HG03575 (cell line): Measurements from ENCODE around the gene USP7.
A peak's percentile ranks its signal among the peaks of the same experiment; 100 is the strongest.

Experiments
- ATAC-seq: cut with Tn5 transposase; IDR thresholded peaks from one replicate; pipeline ENCODE4 v1.9.1; 2021; ENCODE audit not compliant: unreplicated experiment, insufficient number of reproducible peaks, low FRiP score; ENCODE audit errors: extremely low read depth

Gene USP7

DNA sequence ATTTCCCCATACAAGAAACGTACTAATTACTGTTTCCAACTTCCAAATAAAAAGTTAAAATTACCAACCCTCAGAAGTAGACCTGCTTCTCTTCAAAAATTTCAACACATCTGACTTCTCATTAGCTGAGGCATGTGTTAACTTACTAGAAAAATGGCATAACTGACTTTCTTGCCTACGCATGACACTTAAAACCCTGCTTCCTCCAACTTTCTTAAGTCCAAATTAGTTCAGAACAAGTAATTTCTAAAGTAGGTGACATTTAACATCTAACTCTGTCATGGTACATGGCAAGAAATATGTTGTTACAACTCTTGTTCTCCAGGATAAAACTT is 6.7 kb downstream of the USP7 start:
- no peak for ATAC-seq

DNA sequence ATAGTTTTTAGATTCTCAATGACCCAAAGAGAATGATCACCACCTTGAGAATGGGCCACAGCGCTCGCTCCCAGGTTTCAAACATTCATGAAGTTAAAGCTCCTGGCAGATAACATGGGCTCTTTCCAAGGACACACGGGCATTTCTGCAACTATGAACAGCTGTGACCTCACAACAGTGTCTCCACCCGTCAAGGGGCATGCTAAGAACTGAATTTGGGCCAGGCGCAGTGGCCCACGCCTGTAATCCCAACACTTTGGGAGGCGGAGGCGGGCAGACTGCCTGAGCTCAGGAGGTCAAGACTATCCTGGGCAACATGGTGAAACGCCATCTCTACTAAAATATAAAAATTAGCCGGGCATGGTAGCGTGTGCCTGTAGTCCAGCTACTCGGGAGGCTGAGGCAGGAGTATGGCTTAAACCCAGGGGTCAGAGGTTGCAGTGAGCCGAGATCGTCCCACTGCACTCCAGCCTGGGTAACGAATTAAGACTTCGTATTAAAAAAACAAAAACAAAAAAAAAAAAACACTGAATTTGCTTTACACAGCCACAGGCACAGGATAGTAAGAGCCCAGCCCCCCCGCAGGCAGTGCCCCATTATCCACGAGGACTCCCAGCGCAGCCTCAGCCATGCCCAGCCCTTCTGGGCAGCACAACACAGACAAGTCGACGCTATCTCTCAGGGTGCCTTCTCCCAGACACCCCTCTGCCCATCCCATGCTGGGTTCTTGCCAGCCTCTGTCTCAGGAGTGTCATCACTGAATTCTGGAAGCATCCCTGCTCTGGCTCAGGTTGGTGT is 7.2 kb downstream of the USP7 start:
- ATAC-seq, result no peak

DNA sequence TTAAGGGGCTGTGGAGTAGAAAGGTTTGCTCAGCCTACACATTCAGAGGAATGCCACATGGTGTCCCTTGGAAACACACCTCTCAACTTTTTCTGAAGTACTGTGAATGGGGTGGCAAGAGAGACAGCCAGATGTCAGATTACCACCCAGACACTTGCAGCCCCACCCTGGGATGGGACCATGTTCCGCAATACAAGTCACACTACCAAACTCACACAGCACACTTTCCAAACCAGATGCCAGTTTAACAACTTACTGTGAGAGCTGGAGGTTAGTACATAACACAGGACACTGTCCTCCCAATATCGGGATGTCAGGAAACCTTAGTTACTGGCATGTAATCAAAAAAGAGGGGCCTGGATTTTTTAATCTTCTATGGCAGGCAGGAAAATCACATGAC is 7.9 kb downstream of the USP7 start:
- no peak for ATAC-seq

DNA sequence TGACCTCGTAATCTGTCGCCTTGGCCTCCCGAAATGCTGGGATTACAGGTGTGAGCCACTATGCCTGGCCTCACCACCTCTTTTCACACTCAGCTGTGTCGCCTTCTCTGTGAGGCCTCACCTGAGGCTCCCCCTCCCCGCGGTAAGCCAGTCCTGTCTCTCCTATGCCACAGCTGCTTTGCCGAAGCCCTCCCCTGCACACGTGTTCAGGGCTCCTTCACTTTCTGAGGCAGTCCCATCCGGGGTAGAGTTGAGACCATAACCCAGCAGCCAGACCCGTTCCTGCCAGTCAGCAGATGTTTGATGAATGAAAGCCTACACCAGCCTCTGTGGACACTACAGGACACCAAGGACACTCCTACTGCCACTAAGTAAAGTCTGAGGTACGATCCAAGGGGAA is 10.6 kb downstream of the USP7 start:
- ATAC-seq, result no peak

DNA sequence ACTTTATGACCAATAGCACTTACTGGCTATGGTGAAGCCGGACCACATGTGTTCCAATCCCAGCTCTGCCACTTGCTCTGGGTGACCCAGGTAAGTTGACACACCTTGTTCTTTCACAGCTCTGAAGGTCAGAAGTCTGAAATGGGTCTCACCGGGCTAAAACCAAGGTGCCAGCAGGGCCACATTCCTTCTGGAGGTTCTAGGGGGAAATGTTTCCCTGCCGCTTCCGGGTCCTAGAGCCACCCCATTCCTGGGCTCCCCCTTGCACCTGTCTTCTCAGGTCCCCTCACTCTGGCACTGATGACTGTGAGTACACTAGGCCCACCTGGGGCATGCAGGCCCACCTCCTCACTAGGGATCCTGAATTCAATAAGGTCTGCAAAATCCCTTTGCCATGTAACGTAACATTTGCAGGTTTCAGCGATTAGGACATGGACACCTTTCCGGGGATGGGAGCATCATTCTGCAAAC is 11.4 kb downstream of the USP7 start:
- no peak for ATAC-seq

DNA sequence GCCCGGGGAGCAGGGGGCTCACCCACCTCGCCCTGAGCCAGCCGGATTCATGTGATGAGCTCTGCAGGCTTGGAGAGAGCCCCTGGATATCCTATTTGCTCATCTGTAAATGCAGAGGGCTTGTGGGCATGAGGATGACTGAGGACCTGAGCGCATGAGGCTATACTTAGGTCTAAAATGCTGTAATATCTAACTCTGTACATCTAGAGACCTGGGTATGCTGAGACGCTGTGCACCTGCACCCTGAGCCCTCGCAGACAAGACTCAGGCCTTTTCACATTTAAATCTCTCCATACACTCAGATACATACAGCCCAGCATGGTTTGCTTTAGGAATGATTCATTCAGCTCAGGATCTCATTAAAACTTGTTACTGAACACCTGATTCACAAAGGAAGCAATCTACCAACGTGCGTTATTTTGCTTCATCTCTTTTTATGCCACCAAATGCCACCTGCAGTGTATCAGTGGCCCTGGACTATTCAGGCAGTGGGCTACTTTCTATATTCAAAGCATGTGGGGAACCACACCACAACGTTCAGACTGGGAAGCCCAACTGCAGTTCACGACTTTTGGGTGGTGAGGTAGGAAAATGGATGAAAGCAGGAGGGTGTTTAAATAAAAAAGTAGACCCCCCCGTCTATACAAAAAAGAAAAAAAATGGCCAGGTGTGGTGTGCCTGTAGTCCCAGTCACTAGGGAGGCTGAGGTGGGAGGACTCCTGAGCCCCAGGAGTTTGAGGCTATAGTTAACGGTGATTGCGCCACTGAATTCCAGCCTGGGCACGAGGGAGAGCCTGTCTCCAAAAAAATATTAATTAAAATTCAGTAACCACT is 12.0 kb downstream of the USP7 start:
- no peak for ATAC-seq

DNA sequence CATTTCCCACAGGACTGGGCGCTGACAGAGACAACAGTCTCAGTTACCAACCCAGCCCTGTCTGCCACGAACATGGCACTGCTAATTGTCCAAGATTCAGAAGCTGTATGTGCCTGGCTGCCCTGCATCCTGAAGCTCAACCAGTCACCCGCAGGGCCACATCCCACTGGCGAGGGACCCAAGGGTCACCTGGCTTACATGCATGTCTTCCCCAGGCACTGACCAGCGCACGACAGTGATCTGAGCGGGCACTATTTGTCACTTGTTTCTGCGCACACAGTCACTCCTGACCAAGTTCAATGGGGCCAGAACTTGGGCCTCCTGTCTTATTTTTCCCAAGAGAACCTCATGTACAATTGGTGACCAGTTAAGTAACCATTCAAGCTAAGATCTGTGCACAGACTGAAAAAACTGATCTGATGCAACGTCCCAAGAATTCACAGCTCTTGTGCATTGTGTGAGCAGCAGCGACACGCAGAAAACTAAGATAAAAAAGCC is 13.1 kb downstream of the USP7 start:
- no peak for ATAC-seq

DNA sequence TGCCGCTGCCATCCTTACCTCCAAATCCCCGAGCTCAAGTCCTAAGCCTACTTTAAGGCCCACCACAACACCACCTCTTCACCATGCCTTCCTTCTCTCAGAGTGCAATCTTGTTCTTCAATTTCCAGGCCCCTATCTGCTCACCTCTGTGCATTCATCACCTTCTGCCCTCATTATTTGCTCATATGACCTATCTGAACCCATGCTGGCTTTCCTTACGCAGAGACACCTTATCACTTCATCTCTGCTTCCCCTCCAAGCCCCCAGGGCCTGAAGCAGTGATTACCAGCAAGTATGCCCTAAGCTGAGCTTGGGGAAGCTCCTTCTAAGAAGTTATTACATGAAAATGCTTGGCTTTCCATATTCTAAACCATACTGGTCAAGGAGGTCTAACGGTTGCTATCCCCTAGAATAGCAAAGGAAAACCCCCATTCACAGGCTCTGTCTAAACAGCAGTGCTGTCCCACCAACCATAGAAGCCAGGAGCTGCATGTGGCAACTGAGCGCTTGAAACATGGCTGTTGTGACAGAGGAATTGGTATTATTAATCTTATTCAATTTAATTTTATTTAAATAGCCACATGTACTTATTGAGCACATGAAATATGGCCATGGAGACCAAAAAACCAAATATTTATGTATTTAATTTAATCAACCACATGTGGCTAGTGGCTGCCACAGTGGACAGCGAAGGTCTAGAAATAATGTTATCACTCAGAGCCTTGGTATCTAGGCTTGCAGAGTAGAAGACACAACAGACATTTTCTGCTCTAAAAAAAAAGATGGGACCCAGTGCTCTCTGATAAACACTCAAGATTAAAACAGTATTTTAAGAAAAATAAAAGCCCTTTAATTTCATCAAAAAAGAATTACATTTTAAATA is 13.9 kb downstream of the USP7 start:
- ATAC-seq, result no peak

DNA sequence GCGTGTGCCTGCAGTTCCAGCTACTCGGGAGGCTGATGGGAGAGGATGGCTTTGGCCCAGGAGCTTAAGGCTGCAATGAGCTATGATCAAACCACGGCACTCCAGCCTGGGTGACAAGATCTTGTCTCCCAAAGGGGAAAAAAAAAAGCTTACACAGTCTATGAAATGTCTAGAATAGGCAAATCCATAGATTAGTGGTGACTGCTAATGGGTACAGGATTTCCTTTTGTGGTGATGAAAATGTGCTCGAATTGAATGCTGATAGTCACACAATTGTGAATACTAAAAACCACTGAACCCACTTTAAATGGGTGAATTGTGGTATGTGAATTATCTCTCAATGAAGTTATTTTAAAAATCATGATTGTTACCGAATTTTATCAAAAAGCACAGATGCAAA is 14.9 kb downstream of the USP7 start:
- no peak for ATAC-seq

DNA sequence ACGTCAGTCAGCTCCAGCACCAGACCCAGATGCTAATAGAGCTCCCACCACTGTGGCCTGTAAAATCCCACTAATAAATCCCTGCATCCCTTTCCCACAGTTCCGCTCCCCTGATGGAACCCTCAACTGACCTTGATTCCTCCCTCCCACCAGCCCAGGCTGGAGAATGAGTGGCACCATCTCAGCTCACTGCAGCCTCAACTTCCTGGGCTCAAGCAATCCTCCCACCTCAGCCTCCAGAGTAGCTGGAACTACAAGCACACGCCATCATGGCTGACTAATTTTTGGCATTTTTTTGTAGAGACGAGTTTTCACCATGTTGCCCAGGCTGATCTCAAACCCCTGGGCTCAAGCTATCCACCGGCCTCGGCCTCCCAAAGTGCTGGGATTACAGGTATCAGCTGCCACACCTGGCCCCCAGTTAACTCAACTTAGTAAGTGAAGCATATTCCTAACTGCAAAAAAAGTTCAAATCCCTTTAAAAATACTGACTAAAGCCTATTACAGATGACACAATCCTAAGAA is 15.6 kb downstream of the USP7 start:
- ATAC-seq, result no peak

DNA sequence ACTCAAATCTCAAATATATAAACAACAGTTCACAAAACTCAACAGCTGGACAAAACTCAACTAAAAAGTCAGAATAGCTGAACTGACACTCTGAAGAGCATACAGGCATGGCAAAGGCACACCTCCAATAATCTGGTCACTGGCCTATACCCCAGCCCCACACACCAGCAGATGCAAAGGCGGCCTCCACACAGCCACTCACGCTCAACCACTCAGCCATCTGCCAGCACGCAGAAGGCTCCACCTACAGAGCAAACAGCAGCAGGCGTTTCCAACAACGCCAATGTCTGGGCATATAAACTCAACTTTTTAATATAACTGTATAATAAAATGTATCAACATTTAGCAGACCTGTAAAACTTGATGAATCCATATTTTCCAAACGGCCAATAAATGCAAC is 17.2 kb downstream of the USP7 start:
- ATAC-seq, result no peak

DNA sequence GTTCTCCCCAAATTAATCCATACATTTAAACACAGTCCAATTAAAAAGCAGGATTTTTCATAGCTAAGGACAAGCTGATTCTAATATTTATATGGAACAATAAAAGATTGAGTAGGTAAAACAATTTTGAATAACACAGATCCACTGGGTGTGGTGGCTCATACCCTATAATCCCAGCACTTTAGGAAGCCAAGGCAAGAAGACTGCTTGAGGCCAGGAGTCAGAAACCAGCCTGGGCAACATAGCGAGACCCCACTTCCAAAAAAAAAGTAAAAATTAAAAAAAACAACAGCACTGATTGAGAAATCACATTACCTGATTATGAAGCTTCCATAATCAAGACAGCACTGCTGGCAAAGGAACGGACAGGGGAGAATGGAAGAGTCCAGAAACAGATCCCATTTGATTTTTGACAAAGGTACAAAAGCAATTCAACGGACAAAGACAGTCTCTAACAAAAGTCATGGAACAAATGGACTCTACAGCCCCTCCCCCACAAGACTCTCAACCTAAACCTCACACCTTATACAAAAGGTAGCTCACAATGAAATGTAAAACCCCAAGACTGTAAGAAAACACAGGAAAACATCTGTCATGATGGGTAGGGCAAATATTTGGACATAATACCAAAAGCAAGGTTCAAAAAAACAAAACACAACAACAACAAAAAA is 17.9 kb downstream of the USP7 start:
- no peak for ATAC-seq

DNA sequence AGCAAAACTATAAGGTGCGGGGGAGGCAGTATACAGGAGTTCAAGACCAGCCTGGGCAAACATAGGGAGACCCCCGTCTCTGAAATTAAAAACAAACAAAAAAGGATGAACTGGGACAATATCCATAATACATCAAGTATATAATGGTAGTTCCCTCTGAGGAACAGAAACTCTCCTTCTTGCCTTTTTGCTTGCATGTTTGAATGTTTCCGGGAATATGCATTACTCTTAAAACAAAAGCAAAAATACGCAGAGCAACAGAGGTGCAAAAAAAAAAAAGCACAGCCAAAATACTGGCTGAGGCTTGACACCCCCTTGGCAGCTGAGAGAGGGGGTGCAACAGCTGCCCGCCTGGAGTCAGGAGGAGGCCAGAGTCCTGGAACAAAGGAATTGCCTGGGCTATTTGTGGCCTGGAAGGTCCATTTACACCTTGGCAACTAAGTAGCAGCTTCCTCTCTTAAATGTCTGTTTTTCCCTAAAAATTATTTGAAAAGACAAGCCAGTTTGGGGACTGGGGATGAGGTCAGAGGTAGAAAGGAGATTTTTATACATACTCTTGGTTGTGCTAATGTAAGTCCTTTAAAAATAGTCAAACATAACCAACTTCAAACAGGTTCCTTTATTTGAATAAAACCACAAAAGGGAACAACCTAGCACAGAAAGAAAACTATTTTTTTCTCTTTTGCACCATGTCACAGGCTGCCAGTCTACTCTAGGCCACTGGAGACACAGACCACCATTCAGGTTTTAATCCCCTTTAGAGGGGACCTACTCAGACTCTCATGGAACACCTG is 19.5 kb downstream of the USP7 start:
- ATAC-seq, result peak; percentile 53

DNA sequence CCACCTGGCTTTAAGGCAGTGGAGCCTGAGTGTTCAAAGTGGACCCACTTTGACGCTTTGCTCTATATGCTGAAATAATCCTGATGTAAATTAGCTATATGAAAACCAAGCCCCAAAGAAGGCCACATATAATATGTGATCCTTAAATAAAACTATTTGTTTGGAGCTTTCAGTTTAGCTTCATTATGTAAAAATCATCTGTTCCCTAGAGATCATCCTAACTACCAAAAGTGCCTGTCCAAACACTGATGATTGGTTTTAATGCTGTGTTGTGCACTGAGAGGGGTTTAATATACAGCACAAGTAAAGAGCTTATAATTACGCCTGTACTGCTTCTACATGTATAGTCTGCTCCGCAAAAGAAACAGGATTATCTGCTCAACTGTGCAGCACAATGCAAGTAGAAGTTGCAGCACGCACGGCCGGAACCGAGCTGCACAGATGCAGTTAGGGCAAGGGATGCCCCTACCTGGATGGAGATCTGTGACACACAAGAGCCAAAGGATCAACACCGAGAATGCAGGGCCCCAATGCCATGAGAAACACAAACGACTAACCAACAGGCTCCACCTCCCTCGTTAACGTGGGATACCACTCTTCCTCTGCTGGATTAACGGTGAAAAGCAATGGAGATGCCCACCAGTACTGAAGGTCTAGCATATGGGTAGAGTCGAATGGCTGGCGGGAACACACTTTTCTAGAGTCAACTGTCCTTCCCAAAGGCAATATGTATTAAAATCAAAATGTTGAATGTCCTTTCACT is 20.5 kb downstream of the USP7 start:
- no peak for ATAC-seq

DNA sequence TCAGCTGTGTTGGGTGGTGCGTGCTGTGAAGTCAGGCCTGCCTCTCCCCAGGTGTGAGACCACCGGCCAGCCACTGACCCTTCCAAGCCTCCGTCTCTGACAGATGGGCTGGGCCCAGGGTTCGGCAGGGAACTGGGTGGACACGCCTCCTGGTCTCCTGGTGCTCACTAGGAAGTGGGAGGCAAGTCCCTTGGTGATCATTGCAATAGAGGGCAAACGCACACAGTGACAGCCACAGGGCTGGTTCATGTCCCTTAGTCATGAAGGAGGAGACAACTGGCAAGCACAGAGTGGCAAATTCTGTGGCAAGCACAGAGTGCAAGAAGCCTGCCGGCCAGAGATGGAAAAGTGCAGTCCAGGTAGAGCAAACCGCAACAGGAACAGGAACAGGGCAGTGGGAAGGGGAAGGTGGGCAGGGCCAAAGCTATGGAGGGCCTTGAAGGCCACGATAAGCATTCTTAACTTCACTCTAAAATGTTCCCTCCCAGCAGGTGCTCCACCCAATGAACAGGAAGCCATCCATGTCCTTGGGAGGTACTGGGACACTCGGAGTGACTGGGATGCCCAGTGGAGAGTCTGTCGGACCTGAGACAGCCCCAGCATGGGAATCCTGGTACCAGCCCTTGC is 21.9 kb downstream of the USP7 start:
- ATAC-seq, result no peak

DNA sequence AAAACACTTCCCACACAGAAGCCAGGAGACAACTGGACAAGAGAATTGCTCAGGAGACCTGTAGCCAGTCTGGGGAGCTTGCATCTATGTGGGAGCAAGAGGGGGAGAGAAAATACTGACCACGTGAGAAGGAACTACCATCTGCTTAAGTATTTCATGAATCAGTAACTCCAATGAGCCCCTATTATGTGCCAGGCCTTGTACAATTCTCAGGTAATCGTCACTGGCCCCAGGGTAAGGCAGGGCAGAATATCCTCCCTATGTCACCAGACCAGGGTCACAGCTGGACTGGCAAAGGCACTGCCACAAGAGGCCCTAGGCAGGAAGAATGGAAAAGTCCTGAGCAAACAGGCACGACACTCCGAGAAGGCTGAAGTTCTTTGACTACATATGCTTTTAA is 25.9 kb downstream of the USP7 start:
- ATAC-seq, result no peak

DNA sequence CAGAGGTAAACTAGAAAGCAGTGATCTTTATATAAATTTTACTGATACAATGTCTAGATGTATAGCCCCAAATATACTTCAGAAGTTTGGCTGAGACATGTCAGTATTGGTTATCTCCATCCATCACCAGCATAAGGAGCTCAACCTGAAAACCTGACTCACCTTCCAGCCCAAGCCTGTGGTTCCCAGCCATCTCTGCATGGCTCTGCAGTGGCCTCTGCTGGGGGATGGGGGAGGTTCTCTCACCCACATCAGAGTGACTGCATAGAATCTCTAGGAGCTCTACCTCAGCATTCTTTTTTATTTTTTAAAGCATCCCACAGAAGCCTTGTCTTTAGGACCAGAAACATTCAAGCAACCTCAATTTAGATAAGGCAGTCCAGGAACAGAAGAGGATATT is 27.3 kb downstream of the USP7 start:
- ATAC-seq, result no peak
